Mesendoderm (in vitro differentiated cells): Measurements from ENCODE around the gene H2AZ1.

Source experiments
- DNase-seq: peaks from one replicate; pipeline ENCODE4 v3.0.0; 2013
- H2AK5ac ChIP-seq: 2 replicates; pipeline ENCODE4 v1.6.1; 2013; ENCODE audit warnings: low read length, inconsistent platforms
- H2BK120ac ChIP-seq: 2 replicates; pipeline ENCODE4 v1.6.1; 2013; ENCODE audit warnings: low read depth, mild to moderate bottlenecking, low read length, moderate library complexity, mixed read lengths
- H2BK15ac ChIP-seq: replicated peaks from 2 replicates; pipeline ENCODE4 v1.6.1; 2013; ENCODE audit warnings: low read depth, mild to moderate bottlenecking, moderate library complexity
- H2BK5ac ChIP-seq: 2 replicates; pipeline ENCODE4 v1.6.1; 2013; ENCODE audit warnings: low read length, inconsistent platforms
- H3K18ac ChIP-seq: 2 replicates; pipeline ENCODE4 v1.6.1; 2013; ENCODE audit warnings: mild to moderate bottlenecking, low read length, mixed read lengths
- H3K23ac ChIP-seq: one replicate; pipeline ENCODE4 v1.6.1; 2013; ENCODE audit warnings: low read length
- H3K27ac ChIP-seq: 2 replicates; pipeline ENCODE4 v1.5.1; 2013; ENCODE audit warnings: low read depth, mild to moderate bottlenecking, inconsistent platforms, low read length, moderate library complexity
- H3K27me3 ChIP-seq: 2 replicates; pipeline ENCODE4 v1.6.1; 2013; ENCODE audit warnings: low read length, control low read depth, mild to moderate bottlenecking, inconsistent platforms; ENCODE audit not compliant: insufficient read depth, poor library complexity
- H3K36me3 ChIP-seq: 2 replicates; pipeline ENCODE4 v1.6.1; 2013; ENCODE audit warnings: low read length, inconsistent platforms; ENCODE audit not compliant: control insufficient read depth, insufficient read depth
- H3K4ac ChIP-seq: one replicate; pipeline ENCODE4 v1.6.1; 2013; ENCODE audit warnings: low read depth, mild to moderate bottlenecking, low read length, moderate library complexity
- H3K4me1 ChIP-seq: 2 replicates; pipeline ENCODE4 v1.6.1; 2013; ENCODE audit warnings: low read depth, low read length, inconsistent platforms; ENCODE audit not compliant: control insufficient read depth
- H3K4me2 ChIP-seq: 2 replicates; pipeline ENCODE4 v1.6.1; 2013; ENCODE audit warnings: low read length
- H3K4me3 ChIP-seq: 2 replicates; pipeline ENCODE4 v1.5.1; 2013; ENCODE audit warnings: mild to moderate bottlenecking, low read length
- H3K56ac ChIP-seq: one replicate; pipeline ENCODE4 v1.6.1; 2013; ENCODE audit warnings: low read length
- H3K79me1 ChIP-seq: 2 replicates; pipeline ENCODE4 v1.6.1; 2013; ENCODE audit warnings: low read length, inconsistent platforms
- H3K79me2 ChIP-seq: 2 replicates; pipeline ENCODE4 v1.6.1; 2013; ENCODE audit warnings: mild to moderate bottlenecking, low read length; ENCODE audit not compliant: control insufficient read depth, insufficient read depth
- H3K9ac ChIP-seq: 2 replicates; pipeline ENCODE4 v1.6.1; 2013; ENCODE audit warnings: low read length, inconsistent platforms
- H4K5ac ChIP-seq: one replicate; pipeline ENCODE4 v1.6.1; 2013; ENCODE audit warnings: low read length
- H4K8ac ChIP-seq: one replicate; pipeline ENCODE4 v1.6.1; 2013; ENCODE audit warnings: low read depth, mild to moderate bottlenecking, control low read depth, low read length, moderate library complexity
- WGBS: extraction: QIAGEN DNeasy Blood & Tissue Kit; methylation state at CpG from one replicate; pipeline ENCODE4 v1.1.7; 2013; ENCODE audit warnings: low lambda C conversion rate, missing lambda C conversion rate; ENCODE audit not compliant: insufficient coverage; ENCODE audit errors: extremely low coverage; 5-methylcytosine and 5-hydroxymethylcytosine counted together

H2AZ1 gene

GRCh38 chr4:99983289-99983943 is 33.3 kb upstream of the H2AZ1 start:
- Histone ChIP-seq H3K9ac (no peak overlapping the region), H3K79me1 (no peaks in the 10 kb centered on the region), H3K36me3 (no peaks in the 10 kb centered on the region), H4K5ac (no peak overlapping the region), H3K27me3 (no peaks in the 10 kb centered on the region), H4K8ac (no peak overlapping the region), H2BK15ac (no peak overlapping the region), H3K4me3 (no peak overlapping the region), H3K79me2 (no peaks in the 10 kb centered on the region), H3K56ac (no peak overlapping the region), H2AK5ac (no peak overlapping the region), H3K4me1 (no peaks in the 10 kb centered on the region), H3K18ac (no peak overlapping the region), H2BK5ac (no peak overlapping the region), H3K4ac (no peak overlapping the region), H3K23ac (no peak overlapping the region), H3K4me2 (no peak overlapping the region), H2BK120ac (no peak overlapping the region), H3K27ac (no peak overlapping the region)
- no CpG with 5 or more reads among the region's 4 CpGs for WGBS
- no peak for DNase-seq

- Histone ChIP-seq H3K4ac (no peak overlapping the region), H3K23ac (no peak overlapping the region), H3K36me3 (no peaks in the 10 kb centered on the region), H2BK120ac (no peak overlapping the region), H3K4me2 (no peak overlapping the region), H3K79me1 (no peaks in the 10 kb centered on the region), H3K27me3 (no peaks in the 10 kb centered on the region), H4K8ac (no peak overlapping the region), H4K5ac (no peak overlapping the region), H2BK5ac (no peak overlapping the region), H2AK5ac (no peak overlapping the region), H3K18ac (no peak overlapping the region), H3K27ac (no peak overlapping the region), H3K4me3 (no peak overlapping the region), H2BK15ac (no peak overlapping the region), H3K56ac (no peak overlapping the region), H3K9ac (no peak overlapping the region), H3K79me2 (no peaks in the 10 kb centered on the region), H3K4me1 (no peaks in the 10 kb centered on the region)
- no peak for DNase-seq
Measured at GRCh38 chr4:99979872-99980271, 29.8 kb upstream of the H2AZ1 start.

- no peak overlapping the region for H3K9ac ChIP-seq
- H3K4ac ChIP-seq: no peak overlapping the region
- no peak overlapping the region for H3K4me2 ChIP-seq
- no peaks in the 10 kb centered on the region for H3K4me1 ChIP-seq
- no peaks in the 10 kb centered on the region for H3K79me2 ChIP-seq
- H3K4me3 ChIP-seq: no peak overlapping the region
- no peak overlapping the region for H3K23ac ChIP-seq
- no peak overlapping the region for H4K8ac ChIP-seq
- H2BK15ac ChIP-seq: no peak overlapping the region
- no peaks in the 10 kb centered on the region for H3K36me3 ChIP-seq
- no peaks in the 10 kb centered on the region for H3K27me3 ChIP-seq
- no peak overlapping the region for H2BK5ac ChIP-seq
- H3K18ac ChIP-seq: no peak overlapping the region
- H3K27ac ChIP-seq: no peak overlapping the region
- H3K56ac ChIP-seq: no peak overlapping the region
- no CpG with 5 or more reads among the region's 12 CpGs for WGBS
- H2BK120ac ChIP-seq: no peak overlapping the region
- no peak for DNase-seq
- no peak overlapping the region for H4K5ac ChIP-seq
- H2AK5ac ChIP-seq: no peak overlapping the region
- no peaks in the 10 kb centered on the region for H3K79me1 ChIP-seq
Measured at GRCh38 chr4:99971453-99972111, 21.5 kb upstream of the H2AZ1 start.

- Histone ChIP-seq H3K23ac (no peak overlapping the region), H3K9ac (no peak overlapping the region), H3K4me3 (no peak overlapping the region), H4K8ac (no peak overlapping the region), H3K4me2 (no peak overlapping the region), H3K79me2 (no peaks in the 10 kb centered on the region), H3K27me3 (no peaks in the 10 kb centered on the region), H3K79me1 (no peaks in the 10 kb centered on the region), H4K5ac (no peak overlapping the region), H3K56ac (no peak overlapping the region), H3K36me3 (no peaks in the 10 kb centered on the region), H3K4ac (no peak overlapping the region), H2AK5ac (no peak overlapping the region), H3K18ac (no peak overlapping the region), H3K27ac (no peak overlapping the region), H3K4me1 (no peaks in the 10 kb centered on the region), H2BK5ac (no peak overlapping the region), H2BK120ac (no peak overlapping the region), H2BK15ac (no peak overlapping the region)
- DNase-seq: peak; percentile 84
- WGBS: no CpG with 5 or more reads among the region's 1 CpG
Measured at GRCh38 chr4:99968330-99968729, 18.3 kb upstream of the H2AZ1 start.

- Histone ChIP-seq H3K4me1 (no peaks in the 10 kb centered on the region), H3K18ac (no peak overlapping the region), H3K23ac (no peak overlapping the region), H3K56ac (no peak overlapping the region), H3K4me3 (no peak overlapping the region), H3K27ac (no peak overlapping the region), H3K4ac (no peak overlapping the region), H2BK15ac (no peak overlapping the region), H3K36me3 (no peaks in the 10 kb centered on the region), H3K79me1 (no peaks in the 10 kb centered on the region), H4K5ac (no peak overlapping the region), H2BK120ac (no peak overlapping the region), H3K79me2 (no peaks in the 10 kb centered on the region), H2AK5ac (no peak overlapping the region), H3K4me2 (no peak overlapping the region), H4K8ac (no peak overlapping the region), H2BK5ac (no peak overlapping the region), H3K27me3 (no peaks in the 10 kb centered on the region), H3K9ac (no peak overlapping the region)
- WGBS: 100% methylated on average over 1 of the region's 3 CpGs
- DNase-seq: no peak
Measured at GRCh38 chr4:99966692-99967091, 16.6 kb upstream of the H2AZ1 start.
